ENCODE measurements around the gene WFIKKN2. TPM values are rescaled to one million over a fixed set of nuclear protein-coding genes. Genes with fewer than 3 reads are reported as not detected.

The WFIKKN2 gene
- total RNA-seq, result under 0.01 and 0.12 TPM in 2 replicates

GRCh38 chr17:50835301-50836234, at the start of gene WFIKKN2:
Gene WFIKKN2 (plus strand): TSS chr17:50835586. CDS start chr17:50835938, 352 bp downstream.

GRCh38 chr17:50866261-50866949, 31.0 kb downstream of the WFIKKN2 start, which contains the start of gene TOB1:
Gene TOB1 (minus strand): TSS chr17:50866354. CDS start chr17:50864017, 2,337 bp downstream.

Other genes starting within 250 kb of the WFIKKN2 start
- 5.4 and 7.4 TPM in 2 replicates for gene ABCC3, start 200.7 kb upstream of the WFIKKN2 start, total RNA-seq
- 28.7 and 32.6 TPM in 2 replicates for gene ANKRD40, start 127.7 kb upstream of the WFIKKN2 start, total RNA-seq
- gene LUC7L3, start 116.0 kb upstream of the WFIKKN2 start, total RNA-seq, result 26.4 and 28.7 TPM in 2 replicates
- not detected in 2 replicates for gene ANKRD40CL, start 68.1 kb upstream of the WFIKKN2 start, total RNA-seq
- gene TOB1, start 30.8 kb downstream of the WFIKKN2 start, total RNA-seq, result 15.3 and 21.9 TPM in 2 replicates

Measured in aortic smooth muscle cell (primary cell).